Measurements from ENCODE around the gene NRG2.

Gene NRG2

GRCh38 chr5:139946006-139946405 is 97.1 kb downstream of the NRG2 start:
- no peaks in the 10 kb centered on the region; the same call in 1 of the 2 replicates for H3K27me3 ChIP-seq (ENCODE audit: low read length)
- TF ChIP-seq EZH2phosphoT487 (conservative IDR thresholded peaks at IDR 0.05; ENCODE audit: low read length) (no peak), CTCF (IDR thresholded peaks at IDR 0.05; ENCODE audit: insufficient read depth, low read length, poor library complexity, severe bottlenecking) (no peak)
- no peak overlapping the region for H2AFZ ChIP-seq (ENCODE audit: low read depth, low read length, severe bottlenecking)
- H3K9me2 ChIP-seq (replicated peaks; ENCODE audit: insufficient read depth, low read length) = no peaks in the 10 kb centered on the region
- no peak overlapping the region for H3K4me2 ChIP-seq (ENCODE audit: low read depth, low read length, poor library complexity, severe bottlenecking)
- H3F3A ChIP-seq (ENCODE audit: insufficient read depth) = no peaks in the 10 kb centered on the region
- no peak overlapping the region for H3K27ac ChIP-seq (ENCODE audit: low read depth, low read length)
- H4K20me1 ChIP-seq (ENCODE audit: low read depth, low read length) = no peaks in the 10 kb centered on the region
- no peaks in the 10 kb centered on the region for H3K36me3 ChIP-seq (ENCODE audit: low read length)
- no peaks in the 10 kb centered on the region for H3K79me2 ChIP-seq (ENCODE audit: insufficient read depth, low read length)
- H3K9me3 ChIP-seq (ENCODE audit: insufficient read depth, low read length) = no peaks in the 10 kb centered on the region
- no peak overlapping the region for H3K4me3 ChIP-seq (ENCODE audit: insufficient read depth, low read length, poor library complexity, severe bottlenecking)
- H3K9ac ChIP-seq (ENCODE audit: low read length) = no peak overlapping the region

- H3K9ac ChIP-seq (ENCODE audit: low read length) = no peak overlapping the region
- no peaks in the 10 kb centered on the region for H3K79me2 ChIP-seq (ENCODE audit: insufficient read depth, low read length)
- no peaks in the 10 kb centered on the region for H3K36me3 ChIP-seq (ENCODE audit: low read length)
- no peak overlapping the region for H3K4me3 ChIP-seq (ENCODE audit: insufficient read depth, low read length, poor library complexity, severe bottlenecking)
- H4K20me1 ChIP-seq (ENCODE audit: low read depth, low read length) = no peaks in the 10 kb centered on the region
- no peaks in the 10 kb centered on the region for H3K9me2 ChIP-seq (replicated peaks; ENCODE audit: insufficient read depth, low read length)
- no peaks in the 10 kb centered on the region for H3F3A ChIP-seq (ENCODE audit: insufficient read depth)
- no peak overlapping the region for H2AFZ ChIP-seq (ENCODE audit: low read depth, low read length, severe bottlenecking)
- H3K4me2 ChIP-seq (ENCODE audit: low read depth, low read length, poor library complexity, severe bottlenecking) = no peak overlapping the region
- H3K27me3 ChIP-seq (ENCODE audit: low read length) = no peaks in the 10 kb centered on the region; the same call in 1 of the 2 replicates
- H3K27ac ChIP-seq (ENCODE audit: low read depth, low read length) = no peak overlapping the region
- TF ChIP-seq EZH2phosphoT487 (conservative IDR thresholded peaks at IDR 0.05; ENCODE audit: low read length) (no peak), CTCF (IDR thresholded peaks at IDR 0.05; ENCODE audit: insufficient read depth, low read length, poor library complexity, severe bottlenecking) (no peak)
- H3K9me3 ChIP-seq (ENCODE audit: insufficient read depth, low read length) = no peaks in the 10 kb centered on the region
Measured at GRCh38 chr5:139942243-139942642, 100.9 kb downstream of the NRG2 start.

- Histone ChIP-seq H3K9ac (ENCODE audit: low read length) (no peak overlapping the region), H3K4me2 (ENCODE audit: low read depth, low read length, poor library complexity, severe bottlenecking) (no peak overlapping the region), H4K20me1 (ENCODE audit: low read depth, low read length) (no peaks in the 10 kb centered on the region), H3K27me3 (ENCODE audit: low read length) (no peaks in the 10 kb centered on the region), H3K9me3 (ENCODE audit: insufficient read depth, low read length) (no peaks in the 10 kb centered on the region), H3K27ac (ENCODE audit: low read depth, low read length) (no peak overlapping the region), H3K9me2 (replicated peaks; ENCODE audit: insufficient read depth, low read length) (no peaks in the 10 kb centered on the region), H3K36me3 (ENCODE audit: low read length) (no peaks in the 10 kb centered on the region), H3F3A (ENCODE audit: insufficient read depth) (no peaks in the 10 kb centered on the region), H2AFZ (ENCODE audit: low read depth, low read length, severe bottlenecking) (no peak overlapping the region), H3K79me2 (ENCODE audit: insufficient read depth, low read length) (no peaks in the 10 kb centered on the region), H3K4me3 (ENCODE audit: insufficient read depth, low read length, poor library complexity, severe bottlenecking) (no peak overlapping the region)
- TF ChIP-seq CTCF (IDR thresholded peaks at IDR 0.05; ENCODE audit: insufficient read depth, low read length, poor library complexity, severe bottlenecking) = no peak
- TF ChIP-seq EZH2phosphoT487 (conservative IDR thresholded peaks at IDR 0.05; ENCODE audit: low read length) = no peak
Measured at GRCh38 chr5:139930406-139930805, 112.7 kb downstream of the NRG2 start.
